OCI-LY7 (cell line): ENCODE results near the gene DFFB.

Experiments used
- CTCF ChIP-seq: fragments of 200-600 bp; sonication (generic); conservative IDR thresholded peaks from 2 replicates; pipeline ENCODE4 v1.5.1; 2014; ENCODE audit warnings: mild to moderate bottlenecking, antibody characterized with exemption, low read length, moderate library complexity, mixed read lengths
- EZH2phosphoT487 ChIP-seq: fragments of 200-600 bp; sonication (generic); IDR thresholded peaks from 2 replicates; pipeline ENCODE4 v1.6.1; 2018; ENCODE audit warnings: low read depth, borderline replicate concordance, mild to moderate bottlenecking, mixed run types, antibody characterized with exemption, low read length, moderate library complexity, mixed read lengths

GRCh38 chr1:3814065-3814464 lies 43.2 kb upstream of the DFFB start:
- TF ChIP-seq EZH2phosphoT487 (no peak), CTCF (no peak)
